Fibroblast of skin of right quadriceps (primary cell): ENCODE data around the gene DAPK1.

ENCODE experiments used
- DNase-seq: peaks from one replicate; pipeline ENCODE4 v3.0.0-alpha.2; 2013

The DAPK1 gene

GRCh38 chr9:87698069-87698809, 200.6 kb downstream of the DAPK1 start:
- no peak for DNase-seq

GRCh38 chr9:87699835-87700234, 202.2 kb downstream of the DAPK1 start:
- no peak for DNase-seq

- no peak for DNase-seq
Observed at GRCh38 chr9:87701491-87701890, 203.8 kb downstream of the DAPK1 start.

- DNase-seq: peak; percentile 84
Observed at GRCh38 chr9:87701931-87702421, 204.3 kb downstream of the DAPK1 start.

GRCh38 chr9:87702921-87703320, 205.3 kb downstream of the DAPK1 start:
- no peak for DNase-seq

GRCh38 chr9:87703636-87704276, 206.1 kb downstream of the DAPK1 start:
- no peak for DNase-seq

- DNase-seq: no peak
Observed at GRCh38 chr9:87704342-87704741, 206.7 kb downstream of the DAPK1 start.

- DNase-seq: no peak
Observed at GRCh38 chr9:87706066-87706739, 208.5 kb downstream of the DAPK1 start.

- DNase-seq: peak; percentile 45
Observed at GRCh38 chr9:87707805-87708506, 210.3 kb downstream of the DAPK1 start.

GRCh38 chr9:87708546-87708945, 210.9 kb downstream of the DAPK1 start:
- DNase-seq: no peak

GRCh38 chr9:87708986-87709728, 211.5 kb downstream of the DAPK1 start:
- DNase-seq: no peak

- no peak for DNase-seq
Observed at GRCh38 chr9:87710443-87710842, 212.8 kb downstream of the DAPK1 start.

GRCh38 chr9:87711857-87712800, 214.5 kb downstream of the DAPK1 start:
- DNase-seq: peak; percentile 71

- no peak for DNase-seq
Observed at GRCh38 chr9:87712801-87713277, 215.2 kb downstream of the DAPK1 start.

GRCh38 chr9:87713278-87713987, 215.8 kb downstream of the DAPK1 start:
- DNase-seq: peak; percentile 99

GRCh38 chr9:87713988-87714330, 216.3 kb downstream of the DAPK1 start:
- DNase-seq: no peak

GRCh38 chr9:87714819-87715218, 217.2 kb downstream of the DAPK1 start:
- peak; percentile 83 for DNase-seq

GRCh38 chr9:87716141-87716540, 218.5 kb downstream of the DAPK1 start:
- peak; percentile 35 for DNase-seq

GRCh38 chr9:87717456-87717855, 219.8 kb downstream of the DAPK1 start:
- no peak for DNase-seq

GRCh38 chr9:87718231-87718630, 220.6 kb downstream of the DAPK1 start:
- DNase-seq: no peak
